K562 (cell line): Measurements from ENCODE around the gene GRIA4. TPM values are rescaled to one million over a fixed set of nuclear protein-coding genes. Genes with fewer than 3 reads are reported as not detected.

Experiments
- ATAC-seq: fragments of 200-7000 bp; cut with Tn5 transposase; 3 replicates; pipeline ENCODE4 v1.9.1; 2020; ENCODE audit warnings: moderate library complexity
- BruUV-seq: library from RNA; stranded (reverse); fragments of 400-500 nt; replicated peaks from 2 replicates; lab custom pipeline; 2021; lab: Mats Ljungman, UMichigan
- CTCF ChIA-PET: fragments of 300-600 bp; formaldehyde crosslinking; extraction: SDS; loops from one replicate; lab custom pipeline; 2021; ENCODE audit warnings: low intra/inter-chr PET ratio; lab: Yijun Ruan, JAX
- POLR2A ChIA-PET: fragments of 300-600, 350-650 bp; sonication (Branson Sonifier 250); formaldehyde crosslinking; extraction: SDS; loops from one replicate; lab custom pipeline; 2021; ENCODE audit warnings: antibody characterized with exemption, inconsistent platforms; lab: Yijun Ruan, JAX
- DNase-seq, 4 experiments: peaks; one replicate each; pipeline versions ENCODE4 v3.0.0 to v3.0.0-alpha.2; 2011 to 2018; ENCODE audit warnings: low spot score in 3 of 4, mixed read lengths in 3 of 4; ENCODE audit errors: extremely low read depth in 1 of 4
- FAIRE-seq: peaks from 2 replicates; lab custom pipeline; 2011; peaks lifted over from hg19 to GRCh38; lab: Jason Lieb, UNC
- H2AFZ ChIP-seq: 2 replicates; pipeline ENCODE4 v1.6.0; 2011; ENCODE audit warnings: low read depth, low read length, control low read depth, inconsistent platforms
- H3K27ac ChIP-seq: fragments of 200-600 bp; 3 replicates; pipeline ENCODE4 v1.8.0; 2011; ENCODE audit warnings: low read depth, mild to moderate bottlenecking, control low read depth, inconsistent platforms, low read length, moderate library complexity, mixed read lengths; ENCODE audit errors: extremely low read depth
- H3K27me3 ChIP-seq, 2 experiments: fragments of 300-600 bp in 1 of 2; 2 replicates in 1 of 2; 3 replicates in 1 of 2; pipeline versions ENCODE4 v1.6.0 to v1.8.0; 2011; ENCODE audit warnings: inconsistent platforms in 2 of 2, low read length in 2 of 2, mild to moderate bottlenecking in 1 of 2, mixed read lengths in 1 of 2, moderate library complexity in 1 of 2; ENCODE audit not compliant: control insufficient read depth in 2 of 2, insufficient read depth in 2 of 2
- H3K36me3 ChIP-seq: fragments of 300-600 bp; 3 replicates; pipeline ENCODE4 v1.8.0; 2011; ENCODE audit warnings: mild to moderate bottlenecking, low read length, inconsistent platforms; ENCODE audit not compliant: control insufficient read depth, insufficient read depth
- H3K4me1 ChIP-seq, 2 experiments: fragments of 200-600 bp in 1 of 2; replicated peaks in 1 of 2; 2 replicates in 1 of 2; 3 replicates in 1 of 2; pipeline versions ENCODE4 v1.5.1 to v1.8.0; 2011; ENCODE audit warnings: inconsistent platforms in 2 of 2, low read length in 2 of 2, mild to moderate bottlenecking in 1 of 2, mixed read lengths in 1 of 2, moderate library complexity in 1 of 2; ENCODE audit not compliant: control insufficient read depth in 2 of 2, insufficient read depth in 2 of 2
- H3K4me2 ChIP-seq: 2 replicates; pipeline ENCODE4 v1.6.1; 2011; ENCODE audit warnings: low read length, control low read depth, inconsistent platforms, mixed read lengths; ENCODE audit not compliant: insufficient read depth
- H3K4me3 ChIP-seq: fragments of 200-600 bp; sonication (generic), shearing (Covaris generic); 2 replicates; pipeline ENCODE4 v1.5.1; 2016; ENCODE audit warnings: control low read depth, inconsistent platforms
- H3K79me2 ChIP-seq: fragments of 200-600 bp; 3 replicates; pipeline ENCODE4 v1.8.0; 2011; ENCODE audit warnings: low read length, inconsistent platforms; ENCODE audit not compliant: control insufficient read depth, insufficient read depth
- H3K9ac ChIP-seq, 2 experiments: 2 replicates each; pipeline versions ENCODE4 v1.6.0 to v1.6.1; 2011; ENCODE audit warnings: low read depth in 2 of 2, low read length in 2 of 2, control low read depth in 1 of 2, inconsistent platforms in 1 of 2, mild to moderate bottlenecking in 1 of 2, mixed read lengths in 1 of 2; ENCODE audit not compliant: insufficient read depth in 1 of 2
- H3K9me1 ChIP-seq: one replicate; pipeline ENCODE4 v1.6.0; 2011; ENCODE audit warnings: inconsistent platforms, mild to moderate bottlenecking, low read length, moderate library complexity; ENCODE audit not compliant: control insufficient read depth, insufficient read depth
- H3K9me3 ChIP-seq: replicated peaks from 2 replicates; pipeline ENCODE4 v1.5.1; 2011; ENCODE audit warnings: low read depth, low read length, inconsistent platforms; ENCODE audit not compliant: control insufficient read depth, insufficient read depth
- H4K20me1 ChIP-seq: replicated peaks from 2 replicates; pipeline ENCODE4 v1.6.1; 2011; ENCODE audit warnings: low read length, inconsistent platforms, mixed read lengths; ENCODE audit not compliant: control insufficient read depth, insufficient read depth
- CEBPG ChIP-seq, 3 experiments: fragments of 200-800 bp in 1 of 3; sonication (Bioruptor generic) in 1 of 3; sonication (generic) in 1 of 3; formaldehyde crosslinking in 1 of 3; IDR thresholded peaks in 2 of 3; conservative IDR thresholded peaks in 1 of 3; 2 replicates each; pipeline versions ENCODE4 v1.6.1 to v1.8.0; 2016 to 2022; ENCODE audit warnings: missing compliant biosample characterization in 2 of 3, missing genetic modification characterization in 2 of 3, mild to moderate bottlenecking in 1 of 3, missing genetic modification reagents in 1 of 3
- CHD2 ChIP-seq: IDR thresholded peaks from 2 replicates; pipeline ENCODE4 v1.6.1; 2011; ENCODE audit warnings: low read depth, low read length
- EP400 ChIP-seq: fragments of 450-650 bp; IDR thresholded peaks from 2 replicates; pipeline ENCODE4 v1.6.1; 2017; ENCODE audit warnings: antibody characterized with exemption, mild to moderate bottlenecking, moderate library complexity
- GABPA ChIP-seq: fragments of 200-800 bp; sonication (Bioruptor generic); conservative IDR thresholded peaks from 2 replicates; pipeline ENCODE4 v1.6.1; 2016; ENCODE audit warnings: low read depth, missing genetic modification characterization, missing compliant biosample characterization
- HOXB6 ChIP-seq: fragments of 250-450 bp; sonication (Bioruptor Pico); IDR thresholded peaks from 2 replicates; pipeline ENCODE4 v1.5.1; 2022; ENCODE audit warnings: mild to moderate bottlenecking, borderline replicate concordance
- KAT8 ChIP-seq: fragments of 450-650 bp; IDR thresholded peaks from 2 replicates; pipeline ENCODE4 v1.6.1; 2016; ENCODE audit warnings: low read depth, mild to moderate bottlenecking
- LARP7 ChIP-seq: fragments of 450-650 bp; IDR thresholded peaks from 2 replicates; pipeline ENCODE4 v1.6.1; 2016
- NONO ChIP-seq, 2 experiments: fragments of 200-400 bp in 1 of 2; fragments of 450-650 bp in 1 of 2; formaldehyde crosslinking in 1 of 2; IDR thresholded peaks; 2 replicates each; pipeline ENCODE4 v1.6.1; 2017; ENCODE audit warnings: low read depth in 2 of 2, mild to moderate bottlenecking in 2 of 2, moderate library complexity in 2 of 2, low read length in 1 of 2
- RNF2 ChIP-seq: sonication (generic); IDR thresholded peaks from 2 replicates; pipeline ENCODE4 v1.6.1; 2016
- RUNX1 ChIP-seq: sonication (generic); IDR thresholded peaks from 2 replicates; pipeline ENCODE4 v1.6.1; 2016; ENCODE audit warnings: antibody characterized with exemption, low read depth
- SAP30 ChIP-seq: fragments of 200-600 bp; sonication (generic); IDR thresholded peaks from 2 replicates; pipeline ENCODE4 v1.6.1; 2012; ENCODE audit warnings: borderline replicate concordance, low read depth, mild to moderate bottlenecking, moderate library complexity, low read length, control low read depth, inconsistent platforms; ENCODE audit not compliant: insufficient read depth, poor library complexity, severe bottlenecking
- SREBF1 ChIP-seq: fragments of 150-350 bp; IDR thresholded peaks from 2 replicates; pipeline ENCODE4 v1.6.1; 2014; ENCODE audit warnings: antibody characterized with exemption, low read depth, low read length, borderline replicate concordance
- TEAD1 ChIP-seq, 2 experiments: fragments of 450-650 bp in 1 of 2; sonication (generic) in 1 of 2; formaldehyde crosslinking; IDR thresholded peaks; 2 replicates each; pipeline versions ENCODE4 v1.4.0 to v1.8.0; 2020 to 2022; ENCODE audit warnings: mild to moderate bottlenecking in 2 of 2, missing genetic modification reagents in 1 of 2
- TEAD4 ChIP-seq, 2 experiments: sonication (generic) in 1 of 2; formaldehyde crosslinking in 1 of 2; IDR thresholded peaks; 2 replicates each; pipeline versions ENCODE4 v1.6.1 to v1.8.0; 2012 to 2022; ENCODE audit warnings: borderline replicate concordance in 1 of 2, inconsistent platforms in 1 of 2, low read length in 1 of 2, mild to moderate bottlenecking in 1 of 2, missing genetic modification reagents in 1 of 2
- ZNF143 ChIP-seq: sonication (generic); formaldehyde crosslinking; IDR thresholded peaks from 2 replicates; pipeline ENCODE4 v1.9.0; 2022; ENCODE audit warnings: mild to moderate bottlenecking, missing genetic modification reagents
- ZNF224 ChIP-seq: sonication (generic); formaldehyde crosslinking; IDR thresholded peaks from 2 replicates; pipeline ENCODE4 v1.8.0; 2022; ENCODE audit warnings: mild to moderate bottlenecking, missing genetic modification reagents
- ZNF384 ChIP-seq: IDR thresholded peaks from 2 replicates; pipeline ENCODE4 v1.6.1; 2012; ENCODE audit warnings: low read depth, low read length, improper control_type of control experiment
- ZNF444 ChIP-seq: fragments of 250-450 bp; sonication (Bioruptor Pico); IDR thresholded peaks from 2 replicates; pipeline ENCODE4 v1.4.0; 2020; ENCODE audit warnings: mild to moderate bottlenecking, moderate library complexity
- in situ Hi-C: fragments of 300-500 bp; cut with MboI; formaldehyde crosslinking; loops from 4 replicates; pipeline ENCODE4 v1.15.0; 2018; ENCODE audit warnings: inconsistent platforms, mixed read lengths
- intact Hi-C: fragments of 100-400 bp; cut with micrococcal nuclease; formaldehyde crosslinking; loops from 2 replicates; pipeline ENCODE4 v1.14.2; 2022
- polyA plus RNA-seq, 8 experiments: library from polyadenylated mRNA; depleted of rRNA in 4 of 8; stranded (reverse) in 5 of 8; unstranded in 3 of 8; fragments of >200 nt; fragmentation: Nextera tagmentation in 2 of 8; fragmentation: Illumina TruSeq in 1 of 8; extraction: Ambion mirVana in 2 of 8; extraction: Trizol in 1 of 8; gene quantifications; 2 replicates each; pipeline versions ENCODE4 v1.2.1 to v1.2.3, GENCODE V29; 2011 to 2014; ENCODE audit warnings: inconsistent platforms in 1 of 8, missing spikeins in 1 of 8
- total RNA-seq, 7 experiments: library from RNA; depleted of rRNA in 6 of 7; stranded (reverse); fragments of >200 nt in 6 of 7; fragmentation: Illumina TruSeq in 2 of 7; extraction: Trizol in 2 of 7; gene quantifications; 2 replicates each; pipeline versions ENCODE4 v1.2.1 to v1.2.3, GENCODE V29; 2011 to 2021; ENCODE audit warnings: low replicate concordance in 1 of 7
- TF ChIP-seq, protein P1 (sequence below): fragments of 450-650 bp; formaldehyde crosslinking; IDR thresholded peaks from 2 replicates; pipeline ENCODE4 v1.4.0; 2022; ENCODE audit warnings: missing genetic modification characterization
- TF ChIP-seq, protein P2 (sequence below): fragments of 450-650 bp; IDR thresholded peaks from 2 replicates; pipeline ENCODE4 v1.6.1; 2016; ENCODE audit warnings: borderline replicate concordance

GRIA4 gene
- total and polyA plus RNA-seq, 9 of the 15 experiments (the other 6 are each of a cell fraction or from before 2014, with no cell fraction given) = not detected

- Histone ChIP-seq H3K79me2 (no peaks in the 10 kb centered on the region), H3K9ac (no peak overlapping the region), H3K36me3 (no peaks in the 10 kb centered on the region), H3K4me1 (no peaks in the 10 kb centered on the region), H3K9me1 (no peaks in the 10 kb centered on the region), H3K9me3 (no peaks in the 10 kb centered on the region), H2AFZ (no peak overlapping the region), H3K4me2 (no peak overlapping the region), H3K27me3 (no peaks in the 10 kb centered on the region), H3K27ac (no peak overlapping the region), H3K4me3 (no peak overlapping the region), H4K20me1 (no peaks in the 10 kb centered on the region)
- ChIA-PET CTCF (no interaction called here), POLR2A (no interaction called here)
- ATAC-seq = no peak
- BruUV-seq = no TSS peak
- no peak for FAIRE-seq
- in situ Hi-C loops (no loop called here), intact Hi-C loops (no loop called here)
- TF ChIP-seq CHD2 (no peak), NONO (IDR thresholded peaks at IDR 0.05; ENCODE audit: low read depth in 2 of 2, low read length in 1 of 2) (no peak), ZNF143 (no peak), RUNX1 (no peak), HOXB6 (no peak), SAP30 (no peak), SREBF1 (no peak), RNF2 (no peak), CEBPG (CRISPR knock-in tag; IDR thresholded peaks at IDR 0.05) (no peak), CEBPG (tag; conservative IDR thresholded peaks at IDR 0.05 in 1 of 2, IDR thresholded peaks at IDR 0.05 in 1 of 2) (no peak), KAT8 (no peak), GABPA (tag) (no peak), ZNF224 (CRISPR knock-in tag) (no peak), TEAD4 (IDR thresholded peaks at IDR 0.05; ENCODE audit: low read length) (no peak), TEAD4 (CRISPR knock-in tag; IDR thresholded peaks at IDR 0.05; ENCODE audit: borderline replicate concordance) (no peak), TEAD1 (CRISPR knock-in tag; IDR thresholded peaks at IDR 0.05) (no peak), ZNF444 (no peak), EP400 (no peak), LARP7 (no peak), ZNF384 (no peak)
- TF ChIP-seq, protein P1, sequence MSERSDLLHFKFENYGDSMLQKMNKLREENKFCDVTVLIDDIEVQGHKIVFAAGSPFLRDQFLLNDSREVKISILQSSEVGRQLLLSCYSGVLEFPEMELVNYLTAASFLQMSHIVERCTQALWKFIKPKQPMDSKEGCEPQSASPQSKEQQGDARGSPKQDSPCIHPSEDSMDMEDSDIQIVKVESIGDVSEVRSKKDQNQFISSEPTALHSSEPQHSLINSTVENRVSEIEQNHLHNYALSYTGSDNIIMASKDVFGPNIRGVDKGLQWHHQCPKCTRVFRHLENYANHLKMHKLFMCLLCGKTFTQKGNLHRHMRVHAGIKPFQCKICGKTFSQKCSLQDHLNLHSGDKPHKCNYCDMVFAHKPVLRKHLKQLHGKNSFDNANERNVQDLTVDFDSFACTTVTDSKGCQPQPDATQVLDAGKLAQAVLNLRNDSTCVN (CRISPR knock-in tag) = no peak
- TF ChIP-seq, protein P2, sequence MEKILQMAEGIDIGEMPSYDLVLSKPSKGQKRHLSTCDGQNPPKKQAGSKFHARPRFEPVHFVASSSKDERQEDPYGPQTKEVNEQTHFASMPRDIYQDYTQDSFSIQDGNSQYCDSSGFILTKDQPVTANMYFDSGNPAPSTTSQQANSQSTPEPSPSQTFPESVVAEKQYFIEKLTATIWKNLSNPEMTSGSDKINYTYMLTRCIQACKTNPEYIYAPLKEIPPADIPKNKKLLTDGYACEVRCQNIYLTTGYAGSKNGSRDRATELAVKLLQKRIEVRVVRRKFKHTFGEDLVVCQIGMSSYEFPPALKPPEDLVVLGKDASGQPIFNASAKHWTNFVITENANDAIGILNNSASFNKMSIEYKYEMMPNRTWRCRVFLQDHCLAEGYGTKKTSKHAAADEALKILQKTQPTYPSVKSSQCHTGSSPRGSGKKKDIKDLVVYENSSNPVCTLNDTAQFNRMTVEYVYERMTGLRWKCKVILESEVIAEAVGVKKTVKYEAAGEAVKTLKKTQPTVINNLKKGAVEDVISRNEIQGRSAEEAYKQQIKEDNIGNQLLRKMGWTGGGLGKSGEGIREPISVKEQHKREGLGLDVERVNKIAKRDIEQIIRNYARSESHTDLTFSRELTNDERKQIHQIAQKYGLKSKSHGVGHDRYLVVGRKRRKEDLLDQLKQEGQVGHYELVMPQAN = no peak
- no peak for DNase-seq
These were observed 6.7 kb upstream of the GRIA4 start for GRCh38 chr11:105603156-105603555.
